SU-DHL-6 (cell line): Measurements from ENCODE around the gene UBE2D3.

Experiments used
- CTCF ChIP-seq: fragments of 200-600 bp; sonication (generic); IDR thresholded peaks from one replicate; pipeline ENCODE4 v1.5.1; 2017; ENCODE audit warnings: antibody characterized with exemption, mild to moderate bottlenecking, low read length, moderate library complexity; ENCODE audit not compliant: insufficient read depth, poor library complexity, severe bottlenecking
- EZH2phosphoT487 ChIP-seq: fragments of 200-600 bp; sonication (generic), shearing (Covaris generic); conservative IDR thresholded peaks from 2 replicates; pipeline ENCODE4 v1.6.1; 2018; ENCODE audit warnings: mild to moderate bottlenecking, antibody characterized with exemption, low read length, moderate library complexity, mixed read lengths

- TF ChIP-seq CTCF: no peak
- no peak for TF ChIP-seq EZH2phosphoT487
Observed at GRCh38 chr4:102761296-102761701, 66.1 kb downstream of the UBE2D3 start.
